GM21381 (cell line): Measurements from ENCODE around the gene CELA1.

ENCODE experiments used
- ATAC-seq: cut with Tn5 transposase; IDR thresholded peaks from one replicate; pipeline ENCODE4 v1.9.1; 2021; ENCODE audit warnings: mild to moderate bottlenecking, moderate library complexity; ENCODE audit not compliant: unreplicated experiment

CELA1 gene

GRCh38 chr12:51346581-51346980 is at the start of gene CELA1:
CELA1 (minus strand) TSS chr12:51346679; CDS start chr12:51346638, 41 bp downstream.
- no peak for ATAC-seq

DNA sequence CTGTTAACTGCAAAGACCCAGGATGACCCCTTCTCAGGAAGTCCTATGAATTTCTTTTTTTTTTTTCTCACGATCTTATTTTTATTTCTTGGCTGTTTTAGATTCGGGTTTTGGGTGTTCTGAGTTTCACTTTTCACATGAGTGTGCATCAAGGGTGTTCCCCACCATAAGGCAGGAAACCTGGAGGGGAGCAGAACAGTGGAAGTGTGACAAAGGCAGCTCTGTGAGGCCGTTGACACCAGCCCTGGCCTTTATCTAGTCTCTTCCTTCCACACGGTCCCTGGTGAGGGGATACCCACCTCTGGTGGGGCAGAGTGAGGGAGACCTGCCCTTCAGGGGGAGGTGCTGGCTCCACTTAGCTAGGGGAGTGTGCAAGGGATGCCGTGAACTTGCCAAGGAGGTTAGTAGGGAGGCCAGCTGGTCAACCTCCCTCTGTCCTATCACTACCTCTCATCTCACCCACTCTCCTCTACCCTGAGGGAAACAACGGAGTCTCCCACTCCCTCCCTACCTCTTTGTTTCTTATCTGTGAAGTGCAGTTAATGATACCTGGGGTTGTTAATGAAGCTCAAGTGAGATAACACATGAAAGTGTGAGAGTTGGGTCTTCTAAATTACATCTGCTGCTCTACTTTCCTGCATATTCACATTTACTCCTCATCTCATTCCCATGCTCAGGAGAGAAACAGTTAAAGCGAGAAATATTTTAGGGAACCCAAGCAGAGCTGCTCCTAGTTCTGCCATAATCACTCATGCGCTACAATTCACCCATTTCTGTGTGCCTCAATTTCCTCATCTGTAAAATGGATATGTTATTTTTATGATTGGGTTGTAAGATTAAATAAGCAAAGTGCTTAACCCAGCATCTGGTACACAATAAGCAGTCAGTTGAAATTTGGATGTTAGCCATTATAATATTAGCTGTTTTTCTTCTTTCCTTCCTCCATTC is 49.1 kb upstream of the CELA1 start:
- ATAC-seq, result no peak

GRCh38 chr12:51393676-51394545 is 47.4 kb upstream of the CELA1 start:
- no peak for ATAC-seq

DNA sequence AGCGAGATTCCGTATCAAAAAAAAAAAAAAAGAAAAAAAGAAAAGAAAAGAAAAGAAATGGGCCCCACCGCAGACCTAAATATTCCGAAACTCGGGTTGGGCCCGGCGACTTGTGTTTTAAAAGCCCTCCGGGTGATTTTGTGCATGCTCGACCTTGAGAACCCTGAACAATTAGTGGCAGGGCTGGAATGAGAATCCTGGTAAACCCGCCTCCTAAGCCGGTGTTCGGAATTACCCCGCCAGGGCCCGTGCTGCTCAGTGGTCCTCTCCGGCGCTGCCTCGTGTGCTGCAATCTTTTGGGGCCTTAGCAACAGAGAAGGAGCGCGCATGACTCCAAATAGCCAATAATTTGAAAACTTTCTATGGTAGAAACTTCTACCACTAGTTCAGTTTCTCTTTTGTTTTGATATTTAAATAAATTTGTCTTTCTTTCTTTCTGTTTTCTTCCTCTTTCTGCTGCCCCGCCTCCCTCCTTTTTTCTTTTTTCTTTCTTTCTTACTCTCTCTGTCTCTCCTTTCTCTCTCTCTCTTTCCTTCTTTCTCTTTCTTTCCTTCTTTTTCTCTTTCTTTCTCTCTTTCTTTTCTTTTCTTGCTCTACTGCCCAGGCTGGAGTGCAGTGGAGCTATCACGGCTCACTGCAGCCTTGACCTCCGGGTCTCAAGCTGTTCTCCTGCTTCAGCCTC is 46.2 kb upstream of the CELA1 start:
- ATAC-seq, result no peak

- peak; percentile 48 for ATAC-seq
Observed at GRCh38 chr12:51391283-51392123, 45.0 kb upstream of the CELA1 start, which contains the start of gene GALNT6. GALNT6 (minus strand) TSS chr12:51391406; CDS start chr12:51379781, 11,625 bp downstream.

- no peak for ATAC-seq
Observed at GRCh38 chr12:51390891-51391282, 44.4 kb upstream of the CELA1 start.

- no peak for ATAC-seq
Observed at GRCh38 chr12:51390457-51390856, 44.0 kb upstream of the CELA1 start.

GRCh38 chr12:51389302-51389999 is 43.0 kb upstream of the CELA1 start:
- ATAC-seq, result no peak

- ATAC-seq, result no peak
Observed at GRCh38 chr12:51388846-51389245, 42.4 kb upstream of the CELA1 start.

DNA sequence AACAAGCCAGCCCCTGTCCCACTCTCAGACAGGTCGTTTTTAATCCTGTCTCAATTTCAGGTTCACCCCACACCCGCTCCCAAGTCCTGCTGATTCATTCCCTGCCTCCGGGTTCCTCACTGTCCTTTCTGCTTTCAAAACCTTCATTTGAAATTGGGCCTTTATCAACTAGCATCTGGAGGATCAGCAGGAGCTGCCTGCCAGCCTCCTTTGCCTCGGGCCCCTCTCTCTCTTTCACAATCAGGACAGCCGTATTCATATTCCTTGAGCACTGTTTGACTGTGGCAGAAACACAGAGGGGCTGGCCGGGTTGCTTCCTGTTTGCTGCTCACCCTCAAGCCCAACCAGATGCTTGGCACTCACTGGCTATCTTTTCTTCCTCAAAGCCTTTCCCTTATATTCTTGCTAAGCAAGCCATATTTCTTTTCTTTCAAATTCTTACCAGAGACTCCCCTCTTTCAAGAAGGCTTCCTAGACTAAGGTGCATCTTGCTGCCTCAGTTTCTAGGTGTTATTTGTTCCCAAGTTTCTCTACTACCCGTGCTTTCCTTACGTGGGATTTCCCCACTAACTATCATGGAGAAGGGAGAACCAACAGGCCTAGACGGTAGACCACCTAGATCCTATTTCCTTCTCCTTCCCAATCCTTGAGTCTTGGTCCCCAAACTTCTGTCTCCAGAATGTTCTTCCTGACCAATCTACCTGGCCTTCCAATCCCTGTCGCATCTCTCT is 41.8 kb upstream of the CELA1 start:
- no peak for ATAC-seq

- no peak for ATAC-seq
Observed at GRCh38 chr12:51386351-51386750, 39.9 kb upstream of the CELA1 start.

DNA sequence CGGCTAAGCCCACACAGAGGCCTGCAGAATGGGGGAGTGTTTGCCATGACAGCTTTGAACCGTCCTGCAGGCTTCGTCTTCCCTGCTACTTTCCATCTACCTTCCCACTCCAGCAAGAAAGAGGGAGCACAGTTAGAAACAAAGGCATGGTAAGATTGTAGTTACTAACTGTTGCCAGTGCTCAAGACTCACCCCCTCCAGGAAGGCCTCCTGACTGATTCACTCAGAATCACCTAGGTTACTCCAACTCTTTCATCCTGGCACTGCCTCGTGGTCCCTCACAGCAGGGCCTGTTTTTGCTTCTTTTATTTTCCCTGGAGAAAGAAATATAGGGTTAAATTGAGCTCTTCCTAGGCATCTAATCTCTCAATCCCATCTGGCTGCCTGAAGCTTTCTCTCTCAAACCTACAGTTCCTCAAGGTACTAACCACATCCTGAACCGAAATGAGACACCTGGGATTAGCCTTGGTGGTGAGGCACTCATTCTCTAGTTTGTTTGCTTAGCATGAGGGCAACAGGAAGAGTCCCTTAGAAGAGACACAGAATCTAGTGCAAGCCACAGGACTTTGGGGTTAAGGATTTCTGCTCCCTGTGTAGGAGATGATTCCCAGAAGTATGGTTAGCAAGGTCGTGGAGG is 36.9 kb upstream of the CELA1 start:
- ATAC-seq, result no peak

GRCh38 chr12:51382173-51382572 is 35.7 kb upstream of the CELA1 start:
- ATAC-seq, result no peak

DNA sequence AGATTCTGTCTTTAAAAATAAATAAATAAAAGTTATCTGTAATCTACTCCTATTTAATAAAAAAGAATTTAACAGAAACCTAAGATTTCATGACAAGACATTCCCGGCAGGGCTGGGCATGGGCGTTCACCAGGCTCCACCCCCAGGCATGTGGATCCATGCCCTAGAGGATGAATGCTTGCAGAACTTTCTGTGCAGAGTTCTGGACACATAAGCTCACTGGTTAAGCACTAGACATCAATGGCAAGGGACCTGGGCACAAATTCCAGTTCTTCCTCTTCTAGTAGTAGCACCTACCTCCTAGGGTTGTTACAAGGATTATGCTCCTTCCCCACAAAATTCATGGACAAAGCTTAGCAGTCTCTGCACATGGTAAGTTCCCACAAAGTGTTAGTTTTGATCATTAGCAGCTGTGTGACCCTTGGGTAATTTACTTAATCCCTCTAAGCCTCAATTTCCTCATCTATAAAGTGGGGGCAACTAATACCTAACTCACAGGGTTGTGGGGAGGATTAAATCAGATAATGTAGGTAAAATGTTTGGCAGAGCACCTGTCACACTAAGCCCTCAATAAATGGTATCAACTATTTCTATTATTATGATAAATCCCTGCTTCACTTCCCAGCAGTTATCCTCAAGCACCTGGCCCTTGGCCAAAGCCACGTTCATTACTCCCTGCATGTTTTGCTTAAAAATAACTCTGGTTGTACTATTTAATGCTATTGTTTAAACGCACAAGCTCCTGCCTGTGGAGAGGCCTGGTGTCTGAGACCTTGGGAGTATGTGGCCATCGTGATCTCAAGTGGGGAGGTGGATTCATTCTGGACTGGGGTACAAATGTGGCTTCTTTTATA is 35.0 kb upstream of the CELA1 start:
- ATAC-seq, result no peak

GRCh38 chr12:51379571-51379970 is 33.1 kb upstream of the CELA1 start:
- ATAC-seq, result no peak

- ATAC-seq, result no peak
Observed at GRCh38 chr12:51378749-51379148, 32.3 kb upstream of the CELA1 start.
